Esophagus muscularis mucosa (tissue), 3 donors: ENCODE results near the gene MYZAP.

Source experiments
- CTCF ChIP-seq, 3 experiments: fragments of 200-600 bp in 2 of 3; fragments of 450-650 bp in 1 of 3; sonication (generic) in 2 of 3; IDR thresholded peaks; one replicate each; pipeline ENCODE4 v1.5.1; 2017 to 2019; ENCODE audit warnings: antibody characterized with exemption in 3 of 3, mild to moderate bottlenecking in 2 of 3, moderate library complexity in 1 of 3
- POLR2A ChIP-seq: fragments of 450-650 bp; IDR thresholded peaks from one replicate; pipeline ENCODE4 v1.6.1; 2017; ENCODE audit warnings: antibody characterized with exemption, moderate library complexity, mild to moderate bottlenecking, low read depth

- TF ChIP-seq POLR2A (no peak), CTCF (IDR thresholded peaks at IDR 0.05) (no peak)
These were observed 22.5 kb downstream of the MYZAP start for GRCh38 chr15:57614241-57614640.
